GM18951 (cell line): Measurements from ENCODE around the gene GALR3.
A peak's percentile ranks its signal among the peaks of the same experiment; 100 is the strongest.

ENCODE experiments used
- POLR2A ChIP-seq: IDR thresholded peaks from 4 replicates; pipeline ENCODE4 v1.6.1; 2011; ENCODE audit warnings: mild to moderate bottlenecking; ENCODE audit not compliant: insufficient read length, insufficient read depth; ENCODE audit errors: extremely low read depth
- in situ Hi-C: fragments of 300-500 bp; cut with MboI; formaldehyde crosslinking; loops from one replicate; pipeline ENCODE4 v1.12.0; 2022; ENCODE audit warnings: low sequenced_read_pairs, mixed read lengths, inconsistent platforms; ENCODE audit not compliant: unreplicated experiment

GALR3 gene

DNA sequence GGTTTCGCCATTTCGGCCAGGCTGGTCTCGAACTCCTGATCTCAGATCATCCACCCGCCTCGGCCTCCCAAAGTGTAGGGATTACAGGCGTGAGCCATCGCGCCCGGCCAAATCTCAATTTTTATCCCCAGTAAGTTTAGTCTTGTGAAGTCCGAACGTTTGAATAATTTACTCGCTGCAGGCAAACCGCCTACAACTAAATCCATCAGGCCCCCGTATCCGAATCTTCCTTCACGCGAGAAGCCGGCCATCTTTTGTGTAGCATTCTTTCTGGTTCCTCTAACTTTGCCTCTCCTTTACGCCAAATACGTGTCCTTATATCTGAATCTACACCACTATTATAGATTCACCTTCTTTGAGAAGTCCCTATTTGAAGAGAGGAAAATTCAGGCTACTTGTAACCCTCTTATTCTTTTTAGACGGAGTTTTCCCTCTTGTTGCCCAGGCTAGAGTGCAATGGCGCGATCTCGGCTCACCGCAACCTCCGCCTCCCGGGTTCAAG is 25.5 kb downstream of the GALR3 start:
- in situ Hi-C loops = no loop called here
- TF ChIP-seq POLR2A = no peak

DNA sequence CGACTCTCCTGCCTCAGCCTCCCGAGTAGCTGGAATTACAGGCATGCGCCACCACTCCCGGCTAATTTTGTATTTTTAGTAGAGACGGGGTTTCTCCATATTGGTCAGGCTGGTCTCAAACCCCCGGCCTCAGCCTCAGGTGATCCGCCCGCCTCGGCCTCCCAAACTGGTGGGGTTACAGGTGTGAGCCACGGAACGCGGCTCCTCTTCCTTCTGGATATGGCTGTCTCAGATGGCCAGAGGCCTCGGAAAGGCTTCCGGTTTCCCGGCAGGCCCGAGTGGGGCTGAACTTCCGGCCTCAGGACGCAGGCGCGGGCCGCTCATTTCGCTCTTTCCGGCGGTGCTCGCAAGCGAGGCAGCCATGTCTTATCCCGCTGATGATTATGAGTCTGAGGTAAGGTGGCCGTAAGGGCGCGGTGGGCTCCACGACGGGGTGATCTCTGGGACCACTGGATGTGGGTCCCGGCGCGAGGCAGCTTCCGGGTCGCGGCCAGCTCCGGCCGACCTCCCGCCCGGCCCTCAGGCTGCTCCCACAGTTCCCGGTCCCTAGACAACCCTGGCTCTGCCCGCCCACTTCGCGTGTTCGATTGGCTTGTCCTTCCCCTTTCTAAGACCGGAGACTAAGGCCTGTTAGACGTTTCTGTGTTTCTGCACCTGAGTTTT is 26.0 kb downstream of the GALR3 start, which contains the start of gene EIF3L:
EIF3L (plus strand) TSS at position 331 of the 663 bp plus-strand sequence; CDS start at position 362, 31 bp downstream.
- in situ Hi-C loops = no loop called here
- TF ChIP-seq POLR2A = peak; percentile 91

DNA sequence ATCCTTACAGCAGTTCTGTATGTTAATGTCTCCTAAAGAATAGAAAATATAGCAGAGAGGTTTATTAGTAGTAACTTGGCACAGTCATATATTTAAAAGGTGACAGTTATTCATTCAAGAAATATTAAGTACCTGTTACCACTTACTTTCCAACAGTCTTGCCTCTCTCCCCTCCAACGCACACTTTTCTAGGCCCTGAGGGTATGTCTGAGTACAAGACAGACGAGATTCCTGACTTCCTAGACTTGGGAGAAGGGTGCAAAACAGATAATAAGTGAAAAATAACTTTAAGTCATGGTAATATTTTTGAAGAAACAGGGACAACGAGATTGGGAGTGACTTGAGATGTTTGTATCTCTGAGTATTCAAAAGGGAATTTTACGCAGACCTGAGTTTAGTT is 27.6 kb downstream of the GALR3 start:
- in situ Hi-C loops = no loop called here
- no peak for TF ChIP-seq POLR2A

DNA sequence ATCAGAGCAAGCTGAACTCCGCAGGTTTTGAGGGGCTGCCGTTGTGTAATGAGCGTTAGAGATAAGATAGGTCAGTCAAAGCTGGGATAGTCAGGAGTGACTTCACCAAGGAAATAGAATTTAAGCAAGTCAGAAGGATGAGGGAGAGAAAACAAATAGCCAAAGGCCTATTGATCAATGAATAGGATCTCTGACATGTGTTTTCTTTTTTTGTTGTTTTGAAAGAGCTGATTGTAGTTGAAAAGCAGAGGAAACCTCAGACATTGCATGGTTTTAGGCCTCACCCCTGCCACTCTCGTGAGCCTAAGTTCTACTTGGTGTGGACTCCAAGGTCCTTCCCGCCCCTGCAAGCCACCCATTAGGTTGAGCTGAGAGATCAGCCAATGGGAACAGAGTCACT is 29.2 kb downstream of the GALR3 start:
- TF ChIP-seq POLR2A = no peak
- in situ Hi-C loops = no loop called here

DNA sequence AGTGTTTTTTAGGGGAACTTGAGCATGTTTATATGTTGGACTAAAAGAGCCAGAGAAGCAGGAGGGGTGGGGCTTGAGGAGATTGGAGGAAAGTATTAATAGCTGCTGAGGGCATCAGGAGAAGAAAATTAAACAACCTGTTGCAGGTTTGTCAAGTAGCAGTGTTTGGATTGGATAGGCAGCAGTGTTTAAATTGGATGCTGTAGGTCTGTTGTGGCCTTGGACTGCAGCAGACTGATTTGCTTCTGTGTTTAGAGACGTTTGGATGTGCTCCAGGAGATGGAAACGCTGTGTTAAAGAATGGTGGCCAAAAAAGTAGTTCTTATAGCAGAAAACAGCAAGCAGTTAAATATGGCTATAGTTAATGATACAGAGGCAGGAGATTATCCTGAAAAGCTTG is 31.8 kb downstream of the GALR3 start:
- no peak for TF ChIP-seq POLR2A
- in situ Hi-C loops = no loop called here

DNA sequence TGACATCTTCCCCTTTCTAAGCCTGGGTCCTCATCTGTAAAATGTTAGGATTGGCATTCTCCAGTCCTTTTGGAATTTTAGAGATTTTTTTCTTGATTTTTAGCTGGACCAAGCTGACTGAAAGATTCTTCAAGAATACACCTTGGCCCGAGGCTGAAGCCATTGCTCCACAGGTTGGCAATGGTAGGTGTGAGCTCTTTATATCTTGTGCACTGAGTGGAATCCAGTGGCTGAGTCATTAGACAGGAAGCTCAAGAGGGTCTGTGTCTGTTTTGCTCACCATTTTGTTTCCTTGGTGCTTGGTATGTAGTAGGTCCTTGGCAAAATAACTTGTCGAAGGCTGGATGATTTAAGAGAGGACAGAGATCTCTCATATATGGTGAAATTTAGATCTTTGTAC is 32.3 kb downstream of the GALR3 start:
- TF ChIP-seq POLR2A = no peak
- in situ Hi-C loops = no loop called here

DNA sequence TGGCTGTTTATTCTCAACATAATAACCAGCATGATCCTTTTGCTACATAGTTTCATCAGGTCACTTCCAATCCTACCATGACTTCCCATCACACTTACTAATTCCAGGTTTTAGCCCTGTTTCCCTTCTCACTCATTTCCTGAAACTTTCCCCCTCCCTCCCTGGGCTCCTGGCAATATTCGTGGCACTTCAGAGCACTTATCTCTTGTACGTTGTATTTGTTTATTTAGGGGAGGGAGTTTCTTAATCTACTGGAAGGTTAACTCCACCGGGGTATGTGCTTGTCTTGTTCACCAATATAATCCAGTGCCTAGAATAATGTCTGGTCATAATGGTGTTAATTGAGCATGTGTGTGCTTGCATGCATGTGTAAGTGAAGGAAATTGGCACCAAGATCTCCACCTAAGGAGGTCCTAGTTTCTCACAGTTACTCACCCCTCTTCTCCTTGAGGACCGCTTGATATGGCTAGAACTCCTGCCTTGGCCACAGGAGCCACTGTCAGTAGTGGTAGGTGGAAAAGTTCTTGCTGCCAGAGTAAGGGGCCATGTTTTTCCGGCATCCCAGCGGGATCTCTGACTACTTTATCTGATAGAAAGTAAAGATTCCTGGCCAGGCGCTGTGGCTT is 37.7 kb downstream of the GALR3 start:
- TF ChIP-seq POLR2A = no peak
- in situ Hi-C loops = no loop called here

DNA sequence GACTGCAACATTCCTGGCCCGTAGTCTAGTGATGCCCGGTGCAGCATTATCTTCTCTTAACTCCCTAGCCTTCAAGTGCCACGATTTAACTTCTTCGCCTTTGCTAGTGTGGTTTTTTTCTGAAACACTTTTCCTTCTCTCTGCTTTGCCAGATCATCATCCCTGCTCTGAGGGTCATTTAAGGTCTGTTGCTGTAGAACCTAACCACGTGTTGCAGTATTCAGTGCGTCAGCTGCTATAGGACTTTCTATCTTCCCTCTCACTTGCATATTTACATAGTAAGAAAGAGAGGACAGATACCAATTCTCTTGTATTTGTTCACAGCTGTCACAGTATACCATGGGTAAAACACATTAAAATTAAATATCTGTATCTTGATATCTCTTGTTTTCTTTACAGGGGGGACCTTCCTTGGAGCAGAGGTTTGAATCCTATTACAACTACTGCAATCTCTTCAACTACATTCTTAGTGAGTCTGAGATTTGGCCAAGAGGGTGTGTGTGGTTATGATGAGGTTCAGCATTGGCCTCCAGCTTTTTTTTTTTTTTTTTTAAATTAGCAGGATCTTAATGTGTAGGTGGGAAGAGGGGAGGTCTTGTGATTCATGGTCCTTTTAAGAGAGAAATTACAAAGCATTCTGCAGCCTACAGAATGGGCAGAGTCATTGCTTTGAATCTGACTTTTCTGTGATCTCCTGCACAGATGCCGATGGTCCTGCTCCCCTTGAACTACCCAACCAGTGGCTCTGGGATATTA is 39.6 kb downstream of the GALR3 start:
- no peak for TF ChIP-seq POLR2A
- in situ Hi-C loops = no loop called here

DNA sequence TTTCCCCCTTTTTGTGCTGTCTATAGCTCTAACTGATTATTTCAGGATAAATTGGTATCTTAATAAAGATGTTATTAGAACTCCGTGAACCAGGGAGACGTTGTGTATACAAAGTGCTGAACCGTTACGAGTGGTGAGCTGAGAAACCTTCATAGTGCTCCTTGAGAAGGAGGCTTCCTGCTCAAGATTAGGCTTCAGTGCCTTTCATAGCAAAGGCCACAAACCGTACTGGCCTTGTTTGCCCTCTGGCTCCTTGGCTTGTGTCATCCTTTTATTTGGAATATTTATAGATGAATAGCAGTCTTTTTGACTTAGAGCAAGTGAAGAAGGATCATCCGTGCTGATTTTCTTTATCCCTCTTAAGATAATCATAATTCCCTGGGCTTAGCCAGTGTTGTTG is 42.3 kb downstream of the GALR3 start:
- TF ChIP-seq POLR2A = no peak
- in situ Hi-C loops = no loop called here

DNA sequence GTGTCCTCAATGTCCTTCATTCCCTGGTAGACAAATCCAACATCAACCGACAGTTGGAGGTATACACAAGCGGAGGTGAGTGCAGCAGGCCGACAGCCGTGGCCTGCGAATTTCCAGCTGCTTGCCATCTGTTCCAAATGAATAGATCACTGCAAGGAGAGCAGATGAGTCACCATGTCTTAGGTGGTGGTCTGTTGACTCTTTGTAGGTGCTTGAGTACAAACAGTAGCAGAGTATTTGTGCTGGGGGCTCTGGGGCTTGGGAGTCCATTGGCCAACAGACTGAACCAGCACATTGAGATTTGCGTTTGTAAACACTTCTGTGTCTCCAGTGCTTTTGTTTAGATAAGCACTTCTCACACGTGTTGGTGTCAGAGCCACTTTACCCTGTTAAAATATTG is 47.1 kb downstream of the GALR3 start:
- no peak for TF ChIP-seq POLR2A
- in situ Hi-C loops = loop anchor here (10.0 kb wide), 1 partner anchor 55 kb away; no protein-coding TSS in a partner anchor
